Measurements from ENCODE around the gene PYROXD2. TPM values are rescaled to one million over a fixed set of nuclear protein-coding genes. Genes with fewer than 3 reads are reported as not detected.
A peak's percentile ranks its signal among the peaks of the same experiment; 100 is the strongest.

PYROXD2 gene
- total and polyA plus RNA-seq, 2 of the 13 experiments (the other 11 are each of a cell fraction or from before 2014, with no cell fraction given) = 2.0 to 6.2 TPM

- H3K9me3 ChIP-seq (ENCODE audit: low read length) = no peaks in the 10 kb centered on the region
- FAIRE-seq (no peak), DNase-seq (ENCODE audit: low spot score) (no peak), ATAC-seq (no peak)
- H4K20me1 ChIP-seq (ENCODE audit: insufficient read depth, low read length) = no peaks in the 10 kb centered on the region
- H3K4me1 ChIP-seq (ENCODE audit: insufficient read depth, low read length) = peaks cover 18% of the 10 kb centered on the region
- H3K36me3 ChIP-seq (replicated peaks in 1 of 2; ENCODE audit: control insufficient read depth in 1 of 2, insufficient read depth in 2 of 2, low read length in 2 of 2) = peaks cover 3 to 8% of the 10 kb centered on the region in 2 experiments; a peak in 3 of 5 replicates
- no TSS peak for BruUV-seq (replicated peaks)
- ChIA-PET POLR2A (no interaction called here), CTCF (ENCODE audit: low intra/inter-chr PET ratio, low total read pairs) (no interaction called here)
- in situ Hi-C loops (cut with HindIII; ENCODE audit: extremely low pct_ligation_motif_present, low pct_unique_long_range_greater_than_20kb) = no loop called here
- no peaks in the 10 kb centered on the region for H3K79me2 ChIP-seq (ENCODE audit: insufficient read depth, low read length)
- no peak overlapping the region for H3K4me3 ChIP-seq (replicated peaks in 1 of 3; ENCODE audit: insufficient read depth in 1 of 3, low read depth in 2 of 3, low read length in 3 of 3)
- H2AFZ ChIP-seq (ENCODE audit: low read length) = no peak overlapping the region
- H3K4me2 ChIP-seq (ENCODE audit: low read depth, low read length) = no peak overlapping the region
- H3K9ac ChIP-seq (ENCODE audit: insufficient read depth, low read depth, low read length) = no peak overlapping the region
- no peak overlapping the region for H3K27ac ChIP-seq (ENCODE audit: extremely low read length, insufficient read depth, low read length)
- intact Hi-C loops (cut with micrococcal nuclease; ENCODE audit: unreplicated experiment) = no loop called here
- no peak for TF ChIP-seq ZNF660 (CRISPR knock-in tag; IDR thresholded peaks at IDR 0.05; ENCODE audit: borderline replicate concordance, low read depth)
- whole genome bisulfite sequencing (ENCODE audit: low lambda C conversion rate) = 98% methylated on average over 16 of the region's 18 CpGs
- H3K27me3 ChIP-seq (ENCODE audit: control insufficient read depth in 1 of 2, insufficient read depth in 2 of 2, low read length in 2 of 2) = no peaks in the 10 kb centered on the region
Measured at GRCh38 chr10:98416606-98417388, 1.8 kb upstream of the PYROXD2 start.

- BruUV-seq (replicated peaks) = no TSS peak
- Histone ChIP-seq H3K9ac (ENCODE audit: insufficient read depth, low read depth, low read length) (peak overlapping the region; percentile 80), H3K79me2 (ENCODE audit: insufficient read depth, low read length) (no peaks in the 10 kb centered on the region), H4K20me1 (ENCODE audit: insufficient read depth, low read length) (no peaks in the 10 kb centered on the region), H3K36me3 (replicated peaks in 1 of 2; ENCODE audit: control insufficient read depth in 1 of 2, insufficient read depth in 2 of 2, low read length in 2 of 2) (peaks cover 3 to 8% of the 10 kb centered on the region in 2 experiments; a peak in 3 of 5 replicates), H3K4me1 (ENCODE audit: insufficient read depth, low read length) (peaks cover 18% of the 10 kb centered on the region), H3K4me2 (ENCODE audit: low read depth, low read length) (no peak overlapping the region; the same call in 1 of the 2 replicates), H3K9me3 (ENCODE audit: low read length) (no peaks in the 10 kb centered on the region), H3K27me3 (ENCODE audit: control insufficient read depth in 1 of 2, insufficient read depth in 2 of 2, low read length in 2 of 2) (no peaks in the 10 kb centered on the region), H3K27ac (ENCODE audit: extremely low read length, insufficient read depth, low read length) (no peak overlapping the region), H3K4me3 (replicated peaks in 1 of 3; ENCODE audit: insufficient read depth in 1 of 3, low read depth in 2 of 3, low read length in 3 of 3) (peak overlapping the region in 1 of 3 experiments; percentile 81; a peak in 1 of 6 replicates), H2AFZ (ENCODE audit: low read length) (no peak overlapping the region)
- ChIA-PET POLR2A (interaction anchor here (0.6 to 1.8 kb wide), 14 partner anchors 9 to 1206 kb away, joined by 3 to 29 read pairs (median 4); partner anchors contain the start of gene R3HCC1L), CTCF (ENCODE audit: low intra/inter-chr PET ratio, low total read pairs) (no interaction called here)
- DNase-seq (ENCODE audit: low spot score) (peak; percentile 12), ATAC-seq (no peak), FAIRE-seq (no peak)
- in situ Hi-C loops (cut with HindIII; ENCODE audit: extremely low pct_ligation_motif_present, low pct_unique_long_range_greater_than_20kb) = no loop called here
- intact Hi-C loops (cut with micrococcal nuclease; ENCODE audit: unreplicated experiment) = no loop called here
- WGBS (ENCODE audit: low lambda C conversion rate) = 72% methylated on average over 8 of the region's 8 CpGs
- TF ChIP-seq KLF6 (CRISPR knock-in tag; IDR thresholded peaks at IDR 0.05) = no peak
- no peak for TF ChIP-seq CREB3 (CRISPR knock-in tag; IDR thresholded peaks at IDR 0.05)
- no peak for TF ChIP-seq ZNF503 (CRISPR knock-in tag; IDR thresholded peaks at IDR 0.05)
- TF ChIP-seq ZNF281 (CRISPR knock-in tag; IDR thresholded peaks at IDR 0.05; ENCODE audit: borderline replicate concordance) = no peak
- TF ChIP-seq MXI1 (IDR thresholded peaks at IDR 0.05; ENCODE audit: borderline replicate concordance, low read depth, low read length) = no peak
- no peak for TF ChIP-seq ZNF605 (CRISPR knock-in tag; IDR thresholded peaks at IDR 0.05)
Measured at GRCh38 chr10:98415731-98416119, 743 bp upstream of the PYROXD2 start.
